Measurements from ENCODE around the gene DOCK9.

GRCh38 chr13:98819382-98820010, 158.4 kb downstream of the DOCK9 start:
- no peak for TF ChIP-seq SIN3A (IDR thresholded peaks at IDR 0.05; ENCODE audit: borderline replicate concordance, insufficient read depth, low read depth, low read length)
- TF ChIP-seq CTCF (IDR thresholded peaks at IDR 0.05), result no peak
- TF ChIP-seq POLR2AphosphoS5 (IDR thresholded peaks at IDR 0.05; ENCODE audit: low read depth, low read length), result no peak
- TF ChIP-seq REST (IDR thresholded peaks at IDR 0.05; ENCODE audit: insufficient read depth in 1 of 2, low read depth in 2 of 2, low read length in 1 of 2), result no peak
- TF ChIP-seq TCF7L2 (IDR thresholded peaks at IDR 0.05; ENCODE audit: low read depth, low read length), result no peak

Data from Panc1 (cell line).